GM18526 (cell line): ENCODE results near the gene EPM2AIP1.

Source experiments
- POLR2A ChIP-seq: IDR thresholded peaks from 3 replicates; pipeline ENCODE4 v1.6.1; 2011; ENCODE audit not compliant: insufficient read length; ENCODE audit errors: extremely low read depth

The EPM2AIP1 gene

DNA sequence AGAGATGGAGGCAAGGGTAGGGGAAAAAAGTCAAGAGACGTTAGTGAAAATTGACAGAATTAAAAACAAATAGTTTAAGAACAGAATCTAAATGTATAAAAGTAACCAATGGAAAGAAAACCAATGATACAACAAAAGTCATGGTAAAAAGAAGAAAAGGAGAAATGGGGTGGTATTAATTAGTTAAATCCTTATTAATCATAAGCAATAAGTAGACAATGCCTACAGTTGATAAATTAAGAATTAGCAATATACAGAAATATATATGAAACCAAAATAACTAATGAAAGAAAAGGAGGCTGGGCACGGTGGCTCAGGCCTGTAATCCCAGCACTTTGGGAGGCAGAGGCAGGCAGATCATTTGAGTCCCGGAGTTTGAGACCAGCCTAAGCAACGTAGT is 23.8 kb downstream of the EPM2AIP1 start:
- no peak for TF ChIP-seq POLR2A

- no peak for TF ChIP-seq POLR2A
These were observed 27.5 kb downstream of the EPM2AIP1 start for GRCh38 chr3:36965440-36965839.

DNA sequence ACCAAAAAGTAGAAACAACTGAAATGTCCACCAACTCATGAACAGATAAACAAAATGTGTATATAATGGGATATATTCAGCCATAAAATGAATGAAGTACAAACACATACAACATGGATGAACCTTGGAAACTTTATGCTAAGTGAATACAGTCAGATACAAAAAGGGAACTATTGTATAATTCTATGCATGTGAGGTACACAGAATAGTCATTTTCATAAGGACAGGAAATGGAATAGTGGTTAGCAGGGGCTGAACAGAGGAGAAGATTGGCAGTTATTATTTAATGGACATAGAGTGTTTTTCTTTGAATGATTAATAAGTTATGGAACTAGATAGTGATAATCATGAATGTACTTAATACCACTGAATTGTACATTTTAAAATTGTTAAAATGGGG is 28.1 kb downstream of the EPM2AIP1 start:
- TF ChIP-seq POLR2A: no peak

GRCh38 chr3:36964331-36964730 is 28.6 kb downstream of the EPM2AIP1 start:
- TF ChIP-seq POLR2A: no peak

DNA sequence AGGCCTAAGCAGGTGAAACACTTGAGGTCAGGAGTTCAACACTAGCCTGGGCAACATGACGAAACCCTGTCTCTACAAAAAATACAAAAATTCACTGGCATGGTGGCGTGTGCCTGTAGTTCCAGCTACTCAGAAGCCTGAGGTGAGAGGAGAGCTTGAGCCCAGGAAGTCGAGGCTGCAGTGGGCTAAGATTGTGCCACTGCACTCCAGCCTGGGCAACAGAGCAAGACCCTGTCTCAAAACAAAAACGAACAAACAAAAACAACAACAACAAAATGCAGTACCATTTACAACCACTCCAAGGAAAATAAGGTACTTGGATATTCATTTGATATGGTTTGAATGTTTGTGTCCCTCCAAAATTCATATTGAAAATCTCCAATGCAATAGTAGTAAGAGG is 32.4 kb downstream of the EPM2AIP1 start:
- TF ChIP-seq POLR2A: no peak

DNA sequence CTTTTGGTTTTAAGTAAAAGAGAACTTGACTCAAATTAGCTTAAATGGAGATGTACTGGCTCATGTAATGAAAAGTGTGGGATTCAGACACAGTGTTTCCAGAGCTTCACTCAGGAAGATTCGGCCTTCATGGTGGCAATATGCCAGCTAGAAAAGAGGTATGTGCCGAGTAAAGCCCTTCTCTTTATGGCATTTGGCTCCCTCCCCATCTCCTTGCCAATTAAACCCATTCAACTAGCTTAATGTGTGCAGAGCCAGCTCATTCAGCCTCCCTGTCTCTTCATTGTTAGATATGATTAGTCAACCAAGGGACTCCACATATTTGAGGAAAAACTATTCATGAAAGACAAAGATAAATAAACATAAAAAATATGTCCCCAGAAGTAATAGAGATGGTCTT is 33.1 kb downstream of the EPM2AIP1 start:
- TF ChIP-seq POLR2A: no peak

DNA sequence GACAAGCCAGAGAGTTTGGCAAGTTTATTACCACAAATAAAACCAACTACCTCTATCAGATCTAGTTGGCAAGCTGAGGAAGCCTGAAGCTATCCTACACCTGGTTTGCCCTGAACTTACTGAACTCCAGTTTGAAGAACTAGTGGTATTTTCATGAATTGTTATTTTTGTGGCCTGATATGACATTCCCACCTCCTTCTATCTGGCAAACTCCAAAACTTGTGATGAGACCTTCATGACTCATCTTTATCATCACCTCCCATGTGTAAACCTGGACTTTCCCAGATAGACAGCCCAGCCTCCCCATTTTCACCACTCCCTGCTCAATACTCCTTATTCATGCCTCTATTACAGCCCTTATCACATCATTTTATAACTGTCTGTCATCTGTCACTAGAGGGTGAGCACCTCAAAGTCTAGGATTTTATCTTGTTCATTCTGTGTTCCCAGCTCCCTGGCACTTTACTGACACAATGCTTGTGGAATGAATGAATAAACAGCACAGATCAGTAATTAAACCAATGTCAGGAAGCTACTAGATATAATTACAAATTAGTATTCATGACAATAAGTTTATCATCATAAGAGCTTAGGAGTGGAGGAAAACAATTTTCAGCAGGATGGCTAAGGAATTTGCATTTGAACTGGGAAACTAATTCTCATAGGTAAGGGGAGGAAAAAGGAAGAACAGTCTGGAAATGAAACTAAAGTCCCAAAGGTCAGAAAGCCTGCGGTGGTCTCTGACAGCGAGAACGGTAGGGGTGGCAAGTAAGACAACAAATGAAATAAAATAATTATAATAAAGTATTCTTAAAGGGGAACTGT is 34.9 kb downstream of the EPM2AIP1 start:
- TF ChIP-seq POLR2A: no peak

GRCh38 chr3:36957063-36957462 is 35.9 kb downstream of the EPM2AIP1 start:
- no peak for TF ChIP-seq POLR2A

- no peak for TF ChIP-seq POLR2A
These were observed 36.8 kb downstream of the EPM2AIP1 start for GRCh38 chr3:36956155-36956554.

DNA sequence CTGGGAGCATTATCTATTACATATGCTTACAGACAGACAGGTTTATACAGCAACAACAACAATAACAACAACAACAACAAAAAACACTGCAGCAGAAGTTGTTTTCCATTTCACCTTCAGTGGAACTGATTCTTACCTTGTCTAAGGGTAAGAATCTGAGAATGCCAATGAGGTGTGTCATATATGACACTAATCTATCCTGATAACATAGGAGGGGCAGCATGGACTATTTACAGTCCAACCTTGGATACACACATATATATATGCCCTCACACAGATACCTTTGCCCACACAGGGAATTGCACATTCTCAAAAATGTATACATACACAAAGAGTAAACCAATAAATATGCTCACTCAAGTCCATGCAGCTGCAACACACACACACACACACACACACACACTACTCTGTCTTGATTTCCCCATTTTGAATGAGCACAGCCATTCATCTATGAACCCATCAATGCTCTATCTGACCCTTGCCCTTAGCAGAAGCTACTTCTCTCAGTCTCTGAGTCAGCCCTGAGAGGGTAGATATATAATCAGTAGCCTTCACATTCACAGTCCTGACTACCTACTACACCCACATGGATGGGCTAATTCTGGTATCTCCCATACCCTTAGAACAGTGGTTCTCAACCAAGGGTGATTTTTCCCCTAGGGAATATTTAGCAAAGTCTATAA is 38.3 kb downstream of the EPM2AIP1 start:
- TF ChIP-seq POLR2A: no peak

- no peak for TF ChIP-seq POLR2A
These were observed 47.5 kb downstream of the EPM2AIP1 start for GRCh38 chr3:36945333-36945980.

GRCh38 chr3:36944641-36945270 is 48.2 kb downstream of the EPM2AIP1 start, which contains the start of gene TRANK1:
Gene TRANK1, minus strand, starts transcription at chr3:36945054. Its CDS starts 245 bp downstream, at chr3:36944809.
- TF ChIP-seq POLR2A: no peak

DNA sequence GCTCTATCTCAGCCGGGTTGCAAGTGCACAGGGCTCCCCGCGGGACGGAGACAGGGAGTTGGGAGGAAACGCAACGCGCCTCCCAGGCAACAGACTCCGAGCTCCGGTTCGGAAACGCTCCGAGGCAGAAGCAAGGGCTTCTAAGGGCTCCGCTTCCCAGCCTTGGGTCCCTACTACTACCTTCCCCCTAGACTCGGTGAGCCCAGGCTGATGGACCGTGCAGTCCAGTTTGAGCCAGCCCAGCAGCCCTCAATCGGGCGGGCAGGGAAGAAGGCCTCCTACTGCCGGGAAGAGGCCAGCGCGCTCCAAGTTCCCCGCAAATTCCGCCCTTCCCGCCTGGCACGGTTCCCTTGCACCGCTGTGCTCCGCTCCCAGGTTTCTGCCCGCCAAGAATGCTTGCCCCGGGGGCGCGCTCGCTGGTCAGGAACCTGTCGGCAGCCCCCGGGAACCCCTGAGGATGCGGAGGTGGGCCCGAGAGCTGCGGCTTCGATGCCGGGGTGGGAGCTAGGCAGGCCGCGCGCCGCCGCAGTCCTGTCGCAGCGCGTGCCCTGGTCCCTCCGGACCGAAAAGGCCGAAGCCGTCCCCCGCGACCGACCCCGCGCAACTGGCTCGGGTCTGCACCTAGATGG is 48.8 kb downstream of the EPM2AIP1 start:
- TF ChIP-seq POLR2A: no peak

GRCh38 chr3:36943601-36944000 is 49.3 kb downstream of the EPM2AIP1 start:
- TF ChIP-seq POLR2A: no peak

DNA sequence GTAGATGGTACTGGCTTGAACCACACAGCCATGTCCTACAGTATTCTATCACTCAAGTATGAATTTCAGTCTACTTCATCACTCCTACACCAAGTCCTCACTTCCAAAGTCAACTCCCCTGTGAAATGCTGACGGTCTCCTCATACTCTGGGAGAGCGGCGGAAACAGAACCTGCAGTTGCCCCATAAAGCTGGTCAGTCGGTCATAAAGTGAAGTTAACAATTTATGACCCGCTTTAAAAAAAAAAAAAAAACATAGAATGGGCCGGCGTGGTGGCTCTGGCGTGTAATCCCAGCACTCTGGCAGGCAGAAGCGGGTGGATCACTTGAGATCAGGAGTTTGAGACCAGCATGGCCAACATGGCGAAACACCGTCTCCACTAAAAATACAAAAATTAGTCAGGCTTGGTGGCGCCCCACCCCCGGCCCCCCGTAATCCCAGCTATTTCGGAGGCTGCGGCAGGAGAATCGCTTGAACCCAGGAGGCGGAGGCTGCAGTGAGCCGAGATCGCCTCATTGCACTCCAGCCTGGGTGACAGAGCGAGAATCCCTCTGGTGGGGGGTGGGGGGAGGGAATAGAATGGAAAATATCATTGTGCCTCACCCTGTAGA is 50.2 kb downstream of the EPM2AIP1 start:
- TF ChIP-seq POLR2A: no peak
